ENCODE data around the gene SLC25A22.

The SLC25A22 gene

DNA sequence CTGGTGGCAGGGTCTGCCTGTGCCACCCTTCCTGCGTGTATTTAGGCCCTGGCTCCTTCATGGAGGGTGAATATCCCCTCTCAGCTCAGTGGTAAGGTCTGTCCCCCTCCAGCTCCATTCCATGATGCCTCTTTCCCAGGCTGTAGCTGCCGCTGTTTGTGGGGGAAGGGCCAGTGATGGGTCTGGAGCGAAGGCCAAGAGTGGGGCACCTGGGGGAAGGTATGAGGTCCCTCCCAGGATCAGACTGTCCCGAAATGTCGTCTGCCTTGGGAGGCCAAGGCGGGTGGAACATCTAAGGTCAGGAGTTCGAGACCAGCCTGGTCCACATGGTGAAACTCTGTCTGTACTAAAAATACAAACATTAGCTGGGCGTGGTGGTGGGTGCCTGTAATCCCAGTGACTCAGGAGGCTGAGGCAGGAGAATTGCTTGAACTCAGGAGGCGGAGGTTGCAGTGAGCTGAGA, 35.8 kb upstream of the SLC25A22 start:
- no peak for DNase-seq

DNA sequence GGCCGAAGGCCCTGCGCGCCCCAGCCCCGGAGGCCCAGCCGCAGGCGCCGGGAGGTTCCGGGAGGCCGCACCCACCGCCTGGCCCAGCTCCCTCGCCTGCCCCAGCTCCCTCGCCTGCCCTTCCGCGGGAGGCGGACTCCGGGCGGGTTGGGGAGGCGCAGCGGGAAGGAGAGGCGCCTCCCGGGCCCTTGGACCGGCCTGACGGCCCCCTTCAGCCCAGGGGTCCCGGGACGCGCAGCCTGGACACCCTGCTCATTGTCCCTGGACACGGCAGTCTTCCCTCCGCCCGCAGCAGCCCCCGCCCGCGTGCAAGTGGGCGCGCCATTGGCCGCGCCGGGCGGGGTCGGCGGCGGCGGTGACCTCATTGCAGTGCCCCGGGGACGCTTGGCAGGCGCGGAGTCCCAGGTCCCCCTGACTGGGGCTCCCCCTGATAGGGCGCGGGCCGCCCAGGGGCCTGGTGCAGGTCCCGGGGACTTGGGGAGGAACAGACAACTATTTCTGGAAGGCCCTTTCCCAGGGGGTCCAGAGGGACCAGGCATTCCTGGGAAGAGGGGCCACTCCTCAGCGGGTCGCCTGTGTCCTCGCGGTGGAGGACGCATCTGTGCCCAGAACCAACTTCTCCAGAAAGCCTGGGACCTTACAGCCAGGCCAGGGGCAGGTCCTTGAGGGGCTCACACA, 35.2 kb upstream of the SLC25A22 start:
- DNase-seq, result peak; percentile 49 to 58

DNA sequence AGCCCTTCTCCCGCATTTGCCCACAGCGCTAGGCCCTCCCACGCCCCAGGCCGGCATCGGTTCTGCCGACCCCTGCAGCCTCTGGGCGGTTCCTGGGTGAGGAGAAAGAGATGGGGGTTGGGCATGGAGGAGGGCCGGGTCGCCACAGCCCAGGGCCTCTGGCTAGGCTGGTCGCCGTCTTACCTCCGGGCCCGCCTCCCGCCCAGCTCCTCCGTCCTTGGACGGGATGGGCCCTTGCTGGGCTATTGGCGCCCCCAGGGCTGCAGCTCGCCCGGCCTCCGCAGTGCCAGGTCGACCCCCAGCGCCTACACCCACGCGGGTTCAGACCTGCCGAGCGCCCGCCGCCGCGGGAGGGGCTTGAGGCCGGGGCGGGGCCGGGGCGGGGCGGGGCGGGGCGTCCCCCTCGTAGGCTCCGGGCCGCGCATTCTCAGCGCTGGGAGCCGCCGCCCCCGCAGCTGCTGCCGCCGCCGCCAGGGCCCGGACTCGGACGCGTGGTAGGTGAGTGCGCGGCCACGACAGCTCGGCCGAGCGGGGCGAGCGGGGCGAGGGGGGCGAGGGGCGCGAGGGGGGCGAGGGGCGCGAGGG, 34.5 kb upstream of the SLC25A22 start, which contains the start of gene CD151:
CD151 (plus strand) TSS at position 424 of the 585 bp plus-strand sequence. CDS start 3,118 bp downstream, outside the sequence.
- DNase-seq, result peak; percentile 55 to 68

DNA sequence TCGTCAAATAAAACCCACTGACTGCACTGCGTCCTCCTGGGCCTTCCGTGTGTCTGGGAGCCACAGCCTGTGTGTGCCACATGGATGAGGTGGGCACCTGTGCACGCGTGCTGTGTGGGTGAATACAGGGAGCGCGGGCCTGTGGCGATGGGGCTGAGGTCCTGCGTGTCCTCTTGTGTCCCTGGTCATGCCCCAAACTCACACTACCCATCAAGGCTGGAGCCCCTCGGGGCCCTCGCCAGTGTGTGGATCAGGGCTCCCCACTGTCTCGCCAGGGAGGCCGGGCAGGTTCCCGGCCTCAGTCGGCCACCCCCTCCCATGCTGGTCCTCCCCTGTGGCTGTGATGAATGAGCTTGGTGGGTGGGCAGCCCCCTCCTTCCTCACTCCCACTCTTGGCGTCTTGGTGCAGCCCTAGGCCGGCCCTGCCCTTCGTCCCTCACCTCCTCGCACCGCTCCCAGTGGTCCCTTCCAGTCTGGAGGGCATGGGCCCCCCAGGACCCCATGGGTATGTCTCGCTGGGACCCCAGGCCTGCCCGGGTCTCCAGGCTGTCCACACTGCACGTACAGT, 34.0 kb upstream of the SLC25A22 start:
- DNase-seq, result no peak

DNA sequence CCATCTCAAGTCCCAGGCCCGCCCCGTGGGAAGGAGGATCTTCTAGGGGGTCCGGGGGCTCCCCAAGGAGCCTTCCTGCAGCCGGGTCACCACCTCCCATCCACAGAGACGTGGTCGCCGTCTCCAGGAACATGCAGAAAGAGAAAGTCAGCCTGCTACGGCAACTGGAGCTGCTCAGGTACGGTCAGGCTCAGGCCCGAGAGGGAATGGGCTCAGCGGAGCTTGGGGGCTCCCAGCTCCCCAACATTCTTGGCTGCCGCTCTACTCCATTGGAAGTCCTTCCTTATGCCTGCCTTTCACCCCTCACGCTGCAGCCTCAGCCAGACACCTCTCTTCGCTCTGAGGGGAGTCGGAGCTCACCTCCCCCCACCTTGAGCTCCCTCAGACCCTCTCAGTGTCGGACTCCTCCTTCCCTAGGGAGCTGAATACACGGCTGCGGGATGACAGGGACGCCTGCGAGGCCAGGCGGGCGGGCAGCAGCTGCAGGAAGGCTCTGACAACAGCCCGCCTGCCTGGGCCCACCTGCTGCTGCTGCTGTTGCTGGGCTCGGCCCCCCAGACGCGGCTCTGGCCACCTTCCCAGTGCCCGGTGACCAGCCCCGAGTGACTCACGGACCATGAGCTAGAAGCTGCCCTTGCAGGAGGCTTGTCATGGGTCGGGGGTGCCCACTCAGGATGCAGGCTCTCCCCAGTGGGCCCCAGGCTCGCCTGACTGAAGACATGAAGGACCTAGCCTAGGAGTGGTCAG, 33.2 kb upstream of the SLC25A22 start:
- DNase-seq, result no peak

DNA sequence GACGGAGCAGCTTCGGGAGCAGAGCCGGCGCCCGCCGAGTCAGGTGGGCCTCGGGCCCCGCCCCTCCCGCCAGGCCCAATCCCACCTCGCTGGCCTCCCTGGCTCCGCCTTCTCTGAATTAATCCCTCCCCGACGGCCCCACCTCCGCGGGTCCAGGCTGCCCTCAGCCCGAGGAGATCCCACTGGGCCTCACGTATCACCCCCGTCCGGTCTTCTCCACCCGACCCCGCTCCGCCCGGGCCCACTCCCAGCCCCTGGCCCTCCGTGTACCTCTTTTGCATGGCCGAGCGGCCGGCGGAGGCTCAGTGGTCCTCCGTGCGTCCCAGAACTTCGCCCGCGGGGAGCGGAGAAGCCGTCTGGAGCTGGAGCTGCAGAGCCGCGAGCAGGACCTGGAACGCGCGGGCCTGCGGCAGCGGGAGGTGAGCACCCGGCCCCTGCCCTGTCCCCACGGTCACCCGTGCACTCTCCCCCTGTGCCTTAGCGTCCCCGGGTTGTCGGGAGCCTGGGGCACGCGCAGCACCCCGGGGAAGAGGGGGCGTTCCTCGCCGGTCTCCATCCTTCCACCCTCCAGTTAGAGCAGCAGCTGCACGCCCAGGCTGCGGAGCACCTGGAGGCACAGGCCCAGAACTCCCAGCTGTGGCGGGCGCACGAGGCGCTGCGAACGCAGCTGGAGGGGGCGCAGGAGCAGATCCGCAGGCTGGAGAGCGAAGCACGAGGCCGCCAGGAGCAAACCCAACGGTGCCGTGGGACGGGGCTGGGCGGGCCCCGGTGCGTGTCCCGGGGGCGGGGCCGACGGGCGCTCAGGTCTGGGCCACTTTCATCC, 32.4 kb upstream of the SLC25A22 start:
- peak; percentile 34 to 37 for DNase-seq

DNA sequence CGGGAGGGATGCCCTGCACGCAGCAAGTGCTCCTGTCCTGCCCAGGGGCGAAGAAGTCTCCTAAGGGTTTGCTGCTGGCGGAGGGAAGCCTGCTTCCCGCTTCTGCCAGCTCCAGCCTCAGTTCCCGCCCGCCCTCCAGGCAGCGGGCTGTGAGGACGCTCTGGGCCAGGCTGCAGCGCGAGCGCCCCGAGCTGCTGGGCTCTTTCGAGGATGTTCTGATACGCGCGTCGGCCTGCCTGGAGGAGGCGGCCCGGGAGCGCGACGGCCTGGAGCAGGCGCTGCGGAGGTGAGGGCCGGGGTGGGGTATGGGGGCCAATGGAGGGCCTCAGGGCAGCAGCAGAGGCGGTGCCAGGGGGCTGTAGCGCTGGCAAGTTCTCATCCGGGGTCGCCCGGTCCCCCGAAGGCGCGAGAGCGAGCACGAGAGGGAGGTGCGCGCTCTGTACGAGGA, 31.8 kb upstream of the SLC25A22 start:
- DNase-seq, result no peak

DNA sequence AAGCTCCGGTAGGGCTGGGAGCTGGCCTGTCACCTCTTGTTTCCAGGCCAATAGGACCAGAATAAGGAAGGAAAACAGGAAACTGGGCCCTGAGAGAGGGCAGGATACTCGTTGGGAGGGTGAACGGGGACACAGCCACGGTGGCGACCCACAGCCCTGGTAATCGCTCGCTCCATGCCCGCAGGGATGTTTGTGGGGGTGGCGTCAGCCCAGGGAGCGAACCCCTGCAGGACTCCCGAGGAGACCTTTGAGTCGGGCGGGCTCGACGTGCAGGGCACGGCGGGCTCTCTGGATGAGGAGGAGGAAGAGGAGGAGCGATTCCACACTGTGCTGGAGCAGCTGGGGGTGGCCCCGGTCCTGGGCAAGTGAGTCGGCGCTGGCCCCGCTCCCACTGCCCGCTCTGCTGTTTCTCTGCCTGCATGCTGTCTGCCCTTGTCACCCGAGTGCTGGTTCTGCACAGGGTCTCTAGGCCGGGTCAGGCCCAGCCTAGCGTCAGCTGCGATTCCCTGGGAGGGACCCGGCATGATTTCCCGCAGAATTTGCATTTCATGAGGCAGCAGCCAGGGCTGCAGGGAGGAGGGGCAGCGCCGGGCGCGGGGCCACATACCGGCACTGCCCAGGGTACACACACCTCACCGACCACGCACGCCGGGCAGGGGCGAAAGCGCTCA, 31.2 kb upstream of the SLC25A22 start:
- DNase-seq, result no peak

DNA sequence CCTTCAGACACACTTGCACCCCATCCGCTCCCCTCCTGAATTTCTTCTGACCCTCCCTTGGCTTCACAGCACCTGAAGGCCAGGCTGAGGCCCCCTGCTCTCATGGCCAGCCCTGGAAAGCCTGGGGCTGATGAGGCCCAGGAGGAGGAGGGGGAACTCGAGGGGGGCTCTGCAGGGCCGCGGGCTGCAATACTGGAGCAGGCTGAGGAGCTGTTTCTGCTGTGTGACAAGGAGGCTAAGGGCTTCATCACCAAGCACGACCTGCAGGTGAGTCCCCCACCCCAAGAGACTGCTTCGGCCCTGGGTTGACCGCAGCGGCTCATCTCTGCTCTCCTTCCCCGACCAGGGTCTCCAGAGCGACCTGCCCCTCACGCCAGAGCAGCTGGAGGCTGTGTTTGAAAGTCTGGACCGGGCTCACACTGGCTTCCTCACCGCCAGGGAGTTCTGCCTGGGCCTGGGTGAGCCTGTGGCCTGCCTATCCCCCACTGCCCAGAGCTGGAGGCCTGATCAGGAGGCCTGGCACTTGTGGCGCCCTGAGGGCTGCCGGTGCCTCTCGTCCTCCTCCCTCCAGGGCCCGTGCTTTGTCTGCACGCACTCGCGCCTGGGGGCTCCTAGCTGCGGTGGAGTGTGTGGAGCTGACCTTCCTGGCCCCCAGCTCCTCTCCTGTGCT, 30.6 kb upstream of the SLC25A22 start:
- no peak for DNase-seq

DNA sequence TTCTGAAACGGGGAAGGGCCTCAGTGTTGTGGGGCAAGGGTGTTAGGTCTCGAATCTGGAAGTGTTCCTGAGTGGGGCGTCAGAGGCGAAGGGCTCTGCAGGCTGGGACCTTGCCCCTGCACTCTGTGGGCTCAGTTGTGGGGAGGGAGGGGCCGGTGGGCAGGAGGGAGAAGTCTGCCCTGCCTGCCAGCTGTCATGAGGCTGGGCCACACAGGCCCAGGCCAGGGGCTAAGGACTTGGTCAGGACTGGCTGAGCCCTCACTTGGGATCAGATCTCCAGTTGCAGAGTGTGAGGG, 29.8 kb upstream of the SLC25A22 start, which contains the start of gene CRACR2B:
CRACR2B (plus strand) TSS at position 23 of the 296 bp plus-strand sequence. CDS start 689 bp downstream, outside the sequence.
- DNase-seq, result no peak

DNA sequence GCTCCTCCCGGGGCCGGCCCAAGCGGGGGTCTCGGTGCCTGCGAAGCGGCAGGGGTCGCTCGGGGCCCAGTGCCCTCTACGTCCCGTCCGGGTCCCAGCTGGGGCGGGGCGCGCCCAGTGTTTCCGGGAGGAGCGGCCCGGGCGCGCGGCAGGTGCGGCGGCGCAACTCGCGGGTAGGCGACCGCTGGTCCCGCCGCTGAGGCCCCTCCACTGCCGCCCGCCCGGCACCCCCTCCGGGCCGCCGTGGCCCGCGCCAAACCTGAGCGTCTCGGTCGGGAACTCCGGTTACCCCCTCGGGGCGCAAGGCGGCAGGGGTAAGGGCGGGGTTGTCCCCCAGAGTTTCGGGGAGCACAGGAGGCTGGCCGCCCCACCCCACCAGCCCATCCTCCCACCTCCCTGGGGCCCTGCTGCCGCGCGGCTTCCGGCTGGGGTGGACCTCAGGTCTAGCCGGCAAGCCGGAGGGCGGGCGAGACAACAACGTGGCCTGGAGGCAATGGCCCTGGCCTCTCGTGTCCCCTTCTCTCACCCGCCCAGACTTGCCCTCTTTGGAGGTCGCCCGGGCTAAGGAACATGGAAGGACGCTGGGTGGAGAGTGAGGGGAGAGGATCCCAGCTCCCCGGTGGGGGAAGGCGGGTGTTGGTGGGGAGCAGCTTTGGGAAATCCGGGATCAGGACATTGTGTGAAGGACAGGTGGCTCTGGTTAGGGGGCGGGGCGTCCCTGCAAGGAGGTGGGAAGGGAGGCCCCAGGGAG, 29.2 kb upstream of the SLC25A22 start:
- DNase-seq, result no peak

DNA sequence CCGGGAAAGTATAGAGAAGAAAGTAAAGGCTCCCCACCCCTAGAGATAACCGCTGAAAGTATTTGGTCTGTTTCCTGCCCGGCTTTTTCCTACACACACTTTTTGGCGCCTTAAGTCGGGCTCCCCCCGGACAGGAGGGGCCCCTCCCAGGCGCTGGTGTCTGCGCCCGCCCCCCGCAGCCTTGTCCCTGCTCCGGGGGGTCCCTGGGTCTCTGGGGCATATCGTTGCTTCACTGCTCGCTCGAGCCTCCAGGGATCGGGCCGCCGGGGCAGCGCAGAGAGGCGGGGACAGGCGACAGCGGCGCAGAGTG, 28.7 kb upstream of the SLC25A22 start:
- no peak for DNase-seq

DNA sequence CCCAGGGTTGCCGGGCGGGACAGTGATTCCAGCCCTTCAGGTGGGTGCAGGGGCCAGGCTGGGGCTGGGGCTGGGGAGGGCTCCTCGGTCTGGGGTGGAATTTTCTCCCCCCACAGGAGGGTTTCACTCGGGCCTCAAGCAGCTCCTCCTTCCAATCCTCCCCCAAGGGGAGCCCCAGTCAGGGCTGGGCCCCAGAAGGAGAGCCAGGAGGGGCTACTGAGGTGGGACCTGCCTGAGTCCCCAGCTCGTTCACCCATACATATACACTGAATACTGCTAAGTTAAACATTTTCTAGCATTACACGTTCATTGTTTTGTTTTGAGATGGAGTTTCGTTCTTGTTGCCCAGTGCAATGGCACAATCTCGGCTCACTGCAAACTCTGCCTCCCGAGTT, 28.1 kb upstream of the SLC25A22 start:
- DNase-seq, result no peak

DNA sequence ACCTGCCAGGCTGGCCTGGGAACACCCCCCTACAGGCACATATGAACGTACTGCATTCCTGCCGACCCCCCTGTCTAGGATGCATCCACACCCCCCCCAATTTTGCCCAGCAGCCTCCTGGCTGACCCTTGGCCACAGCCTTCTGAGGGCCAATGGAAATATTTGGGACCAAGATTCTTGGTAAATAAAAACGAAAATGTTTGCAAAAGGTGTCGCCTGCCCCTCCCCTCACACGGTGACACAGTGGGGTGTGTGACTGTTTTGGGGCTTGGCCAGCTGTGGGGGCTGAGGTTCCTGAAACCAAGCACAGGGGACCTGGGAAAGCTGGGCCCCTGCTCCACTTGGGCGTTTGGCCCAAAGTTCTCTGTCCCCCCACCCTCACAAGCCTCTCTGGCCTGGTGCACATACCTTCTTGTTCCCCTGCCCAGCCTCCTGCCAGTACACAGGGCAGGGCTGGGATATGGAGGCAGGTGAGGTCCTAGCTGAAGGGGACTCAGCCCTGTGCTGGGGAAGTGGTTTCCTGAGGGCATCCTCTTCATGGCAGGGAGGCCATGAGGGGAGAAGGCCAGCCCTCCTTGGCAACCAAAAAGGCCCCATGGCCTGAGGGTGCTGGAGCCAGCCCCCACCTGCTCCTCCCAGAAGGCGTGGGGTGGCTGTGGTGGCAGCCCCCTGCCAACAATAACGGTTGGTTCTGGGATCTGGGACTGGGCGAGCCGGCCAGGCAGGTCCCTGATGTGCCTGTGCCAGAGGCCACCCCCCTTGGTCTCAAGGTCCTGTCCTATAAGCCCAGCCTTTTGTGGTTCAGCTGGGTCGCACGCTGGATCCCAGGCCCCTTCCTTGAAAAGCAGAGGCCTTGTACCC, 27.5 kb upstream of the SLC25A22 start:
- DNase-seq, result no peak

DNA sequence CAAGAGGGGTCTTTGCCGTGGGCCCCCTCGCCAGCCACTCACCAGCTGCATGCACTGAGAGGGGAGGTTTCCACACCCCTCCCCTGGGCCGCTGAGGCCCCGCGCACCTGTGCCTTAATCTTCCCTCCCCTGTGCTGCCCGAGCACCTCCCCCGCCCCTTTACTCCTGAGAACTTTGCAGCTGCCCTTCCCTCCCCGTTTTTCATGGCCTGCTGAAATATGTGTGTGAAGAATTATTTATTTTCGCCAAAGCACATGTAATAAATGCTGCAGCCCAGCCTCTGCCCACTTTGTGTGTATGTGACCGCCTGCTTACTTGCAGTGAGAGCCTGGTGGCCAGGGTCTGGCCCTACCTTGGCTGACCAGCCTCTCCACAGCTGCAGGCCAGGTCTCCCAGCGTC, 26.9 kb upstream of the SLC25A22 start:
- no peak for DNase-seq

DNA sequence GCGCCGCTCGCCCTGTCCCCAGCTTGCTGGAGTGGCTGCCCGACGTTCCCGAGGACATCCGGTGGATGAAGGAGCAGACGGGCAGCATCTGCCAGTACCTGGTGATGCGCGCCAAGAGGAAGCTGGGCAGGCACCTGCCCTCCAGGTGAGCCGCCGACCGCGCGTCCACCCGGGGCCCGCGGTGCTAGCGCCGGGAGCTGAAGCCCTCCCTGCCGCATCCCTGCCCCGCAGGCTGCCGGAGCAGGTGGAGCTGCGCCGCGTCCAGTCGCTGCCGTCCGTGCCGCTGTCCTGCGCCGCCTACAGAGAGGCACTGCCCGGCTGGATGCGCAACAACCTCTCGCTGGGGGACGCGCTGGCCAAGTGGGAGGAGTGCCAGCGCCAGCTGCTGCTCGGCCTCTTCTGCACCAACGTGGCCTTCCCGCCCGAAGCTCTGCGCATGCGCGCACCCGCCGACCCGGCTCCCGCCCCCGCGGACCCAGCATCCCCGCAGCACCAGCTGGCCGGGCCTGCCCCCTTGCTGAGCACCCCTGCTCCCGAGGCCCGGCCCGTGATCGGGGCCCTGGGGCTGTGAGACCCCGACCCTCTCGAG, 26.3 kb upstream of the SLC25A22 start:
- DNase-seq, result no peak

DNA sequence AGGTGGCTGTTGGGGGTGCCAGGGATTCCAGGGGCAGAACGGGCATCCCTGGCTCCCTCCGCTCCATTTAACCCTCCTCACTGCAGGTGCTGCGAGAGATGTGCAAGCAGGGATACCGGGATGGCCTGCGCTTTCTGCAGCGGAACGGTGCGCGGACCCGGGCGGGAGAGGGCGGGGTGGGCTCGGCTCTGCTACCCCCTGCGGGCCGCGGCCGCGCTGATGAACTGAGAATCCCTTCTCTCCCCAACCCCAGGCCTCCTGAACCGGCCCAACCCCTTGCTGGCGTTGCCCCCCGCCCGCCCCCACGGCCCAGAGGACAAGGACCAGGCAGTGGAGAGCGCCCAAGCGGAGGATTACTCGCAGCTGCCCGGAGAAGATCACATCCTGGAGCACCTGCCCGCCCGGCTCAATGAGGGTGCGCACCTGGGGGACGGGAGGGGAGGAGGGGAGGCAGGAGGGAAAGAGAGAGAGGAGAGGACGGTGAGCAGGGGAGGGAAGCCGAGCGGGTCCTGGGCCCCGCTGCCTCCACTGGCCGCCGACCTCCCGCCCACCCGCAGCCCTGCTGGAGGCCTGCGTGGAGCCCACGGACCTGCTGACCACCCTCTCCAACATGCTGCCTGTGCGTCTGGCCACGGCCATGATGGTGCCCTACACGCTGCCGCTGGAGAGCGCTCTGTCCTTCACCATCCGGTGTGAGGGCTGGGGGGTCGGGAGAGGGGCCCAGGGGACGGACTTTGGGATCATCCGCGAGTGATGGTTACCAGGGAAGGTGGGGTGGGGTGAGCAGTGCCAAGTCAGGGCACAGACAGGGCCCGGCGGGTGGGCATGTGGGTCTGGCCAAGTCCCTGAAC, 25.6 kb upstream of the SLC25A22 start:
- DNase-seq, result no peak

Measured in inflammatory macrophage treated with lipopolysaccharide for 1 hour (primary cell).